Mucosa of descending colon (tissue), 3 donors: ENCODE results near the gene COMMD2. TPM values are rescaled to one million over a fixed set of nuclear protein-coding genes. Genes with fewer than 3 reads are reported as not detected.

Source experiments
- ATAC-seq: fragments of 200-7000 bp; cut with Tn5 transposase; one replicate; pipeline ENCODE4 v1.9.1; 2020; ENCODE audit warnings: mild to moderate bottlenecking, moderate library complexity
- DNase-seq, 3 donors: peaks; one replicate each; pipeline ENCODE4 v3.0.0-alpha.2; 2020
- H3K36me3 ChIP-seq: fragments of 200-600 bp; one replicate; pipeline ENCODE4 v1.8.0; 2021; ENCODE audit warnings: low read depth, mild to moderate bottlenecking
- H3K4me1 ChIP-seq: fragments of 200-600 bp; one replicate; pipeline ENCODE4 v1.8.0; 2021; ENCODE audit warnings: low read depth, mild to moderate bottlenecking
- H3K4me3 ChIP-seq: fragments of 200-600 bp; one replicate; pipeline ENCODE4 v1.8.0; 2021; ENCODE audit warnings: mild to moderate bottlenecking
- H3K9me3 ChIP-seq: fragments of 200-600 bp; one replicate; pipeline ENCODE4 v1.8.0; 2021; ENCODE audit warnings: mild to moderate bottlenecking
- intact Hi-C, 2 donors: fragments of 100-400 bp; cut with DNase I in 1 of 2; cut with micrococcal nuclease in 1 of 2; formaldehyde crosslinking; loops; one replicate each; pipeline versions ENCODE4 v1.11.0 to v1.11.1; 2022; cut with DNase I, micrococcal nuclease
- total RNA-seq, 3 donors: library from RNA; stranded (reverse); fragmentation: NEBNext Ultra II Directional in 2 of 3; extraction: Animal tissue kit (Norgen Biotek cat#: 25700) in 2 of 3; gene quantifications; one replicate each; pipeline versions ENCODE4 v1.2.1 to v1.2.4, GENCODE V29; 2021 to 2023
- TF ChIP-seq, protein P1 (sequence below): fragments of 200-600 bp; IDR thresholded peaks from one replicate; pipeline ENCODE4 v1.8.0; 2022; ENCODE audit warnings: antibody characterized with exemption, mild to moderate bottlenecking
- donor health status: DM: no; HTN: no; CAD: no; lungs with moderate emphysema.
- donor health status: DM: no; HTN: no; CAD: no.
- donor health status: DM: no; HTN: yes; CAD: no.

Gene COMMD2
- total RNA-seq, 3 donors from 2014 or later: 19.7 to 26.9 (median 25.4) TPM

DNA sequence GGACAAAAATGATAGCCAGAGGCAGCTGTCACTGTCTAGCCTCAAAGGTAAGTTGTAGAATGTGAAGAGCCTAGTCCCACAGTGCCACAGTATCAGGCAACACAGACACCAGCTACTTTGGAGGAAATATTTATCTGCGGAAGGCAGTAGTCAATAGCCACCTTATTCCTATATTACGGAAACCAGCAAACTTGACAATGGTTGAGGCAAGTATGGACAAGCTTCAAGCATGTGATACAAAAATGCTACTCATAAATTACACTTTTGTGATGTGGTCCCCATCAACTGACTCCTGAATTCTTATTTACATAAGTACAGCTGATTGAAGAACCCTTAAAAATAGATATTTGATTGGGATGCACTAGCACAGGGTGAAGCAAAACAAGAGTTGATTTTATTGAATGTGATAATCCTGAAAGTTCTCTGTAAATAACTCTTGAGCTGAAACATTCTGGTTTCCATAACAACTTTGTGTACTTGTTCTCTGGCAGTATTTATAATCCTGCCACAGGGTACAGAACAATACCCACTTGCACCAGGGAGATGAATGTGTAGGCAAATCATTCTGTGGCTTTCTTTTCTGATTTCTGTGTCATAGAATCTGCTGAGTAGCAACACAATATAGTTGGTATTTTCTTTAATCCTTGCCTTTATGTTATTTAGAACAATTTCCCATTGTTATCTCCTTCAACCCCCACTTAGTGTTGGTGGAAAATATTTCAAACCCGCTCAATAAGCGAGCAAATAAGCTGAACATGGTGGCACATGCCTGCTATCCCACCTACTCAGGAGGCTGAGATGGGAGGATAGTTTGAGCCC is 40.4 kb upstream of the COMMD2 start, which contains the start of gene ANKUB1:
Gene ANKUB1 (minus strand): TSS at position 103 of the 819 bp plus-strand sequence. CDS start 188 bp downstream, outside the sequence.
- H3K9me3 ChIP-seq: no peaks in the 10 kb centered on the region
- no peaks in the 10 kb centered on the region for H3K4me1 ChIP-seq
- no peak for ATAC-seq
- no peak within 1 kb of the TSS for H3K4me3 ChIP-seq
- DNase-seq: no peak
- H3K36me3 ChIP-seq: no peaks in the 10 kb centered on the region
- intact Hi-C loops: no loop called here
- TF ChIP-seq, protein P1, sequence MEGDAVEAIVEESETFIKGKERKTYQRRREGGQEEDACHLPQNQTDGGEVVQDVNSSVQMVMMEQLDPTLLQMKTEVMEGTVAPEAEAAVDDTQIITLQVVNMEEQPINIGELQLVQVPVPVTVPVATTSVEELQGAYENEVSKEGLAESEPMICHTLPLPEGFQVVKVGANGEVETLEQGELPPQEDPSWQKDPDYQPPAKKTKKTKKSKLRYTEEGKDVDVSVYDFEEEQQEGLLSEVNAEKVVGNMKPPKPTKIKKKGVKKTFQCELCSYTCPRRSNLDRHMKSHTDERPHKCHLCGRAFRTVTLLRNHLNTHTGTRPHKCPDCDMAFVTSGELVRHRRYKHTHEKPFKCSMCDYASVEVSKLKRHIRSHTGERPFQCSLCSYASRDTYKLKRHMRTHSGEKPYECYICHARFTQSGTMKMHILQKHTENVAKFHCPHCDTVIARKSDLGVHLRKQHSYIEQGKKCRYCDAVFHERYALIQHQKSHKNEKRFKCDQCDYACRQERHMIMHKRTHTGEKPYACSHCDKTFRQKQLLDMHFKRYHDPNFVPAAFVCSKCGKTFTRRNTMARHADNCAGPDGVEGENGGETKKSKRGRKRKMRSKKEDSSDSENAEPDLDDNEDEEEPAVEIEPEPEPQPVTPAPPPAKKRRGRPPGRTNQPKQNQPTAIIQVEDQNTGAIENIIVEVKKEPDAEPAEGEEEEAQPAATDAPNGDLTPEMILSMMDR: no peak

DNA sequence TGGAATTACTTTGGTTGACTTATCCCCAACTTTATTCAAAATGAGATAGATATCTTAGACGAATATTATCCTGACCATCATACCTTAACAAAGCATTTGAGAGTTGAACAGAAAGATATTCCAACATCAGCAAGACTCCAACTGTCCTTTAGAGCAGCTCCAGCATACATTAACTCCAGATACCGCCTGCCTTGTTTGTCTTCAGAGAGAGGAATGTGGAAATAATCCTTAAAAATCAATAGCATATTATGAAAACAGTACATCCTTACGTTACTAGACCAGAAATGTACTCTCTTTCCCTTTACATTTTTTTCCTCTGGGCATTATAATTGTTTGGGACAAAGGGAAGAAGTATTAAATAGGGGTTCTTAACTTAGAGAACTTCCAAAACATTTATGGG is 38.4 kb upstream of the COMMD2 start:
- H3K9me3 ChIP-seq: no peaks in the 10 kb centered on the region
- DNase-seq: no peak
- no peaks in the 10 kb centered on the region for H3K36me3 ChIP-seq
- intact Hi-C loops: no loop called here
- no peaks in the 10 kb centered on the region for H3K4me1 ChIP-seq
- H3K4me3 ChIP-seq: no peak overlapping the region
- ATAC-seq: no peak
- TF ChIP-seq, protein P1: no peak

DNA sequence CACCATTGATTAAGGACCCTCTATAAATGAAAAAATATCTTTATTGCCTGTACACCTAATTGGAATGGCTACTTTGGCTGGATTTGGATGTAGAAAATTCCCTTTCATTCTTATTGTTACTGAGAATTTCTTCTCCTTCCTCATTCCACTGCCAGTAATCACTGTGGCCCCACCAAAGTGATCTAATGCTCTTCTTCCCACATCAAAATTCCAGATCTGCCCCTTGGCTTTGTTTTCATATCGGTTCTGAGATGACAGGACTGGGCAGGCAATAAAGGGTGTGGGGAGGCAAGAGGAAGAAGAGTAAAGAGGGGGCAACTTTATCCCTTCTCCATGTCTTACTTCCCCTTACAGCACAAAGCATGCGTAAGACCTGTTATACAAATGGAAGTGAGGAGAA is 38.0 kb upstream of the COMMD2 start:
- ATAC-seq: no peak
- Histone ChIP-seq H3K4me3 (no peak overlapping the region), H3K9me3 (no peaks in the 10 kb centered on the region), H3K36me3 (no peaks in the 10 kb centered on the region), H3K4me1 (no peaks in the 10 kb centered on the region)
- TF ChIP-seq, protein P1: no peak
- DNase-seq: no peak
- intact Hi-C loops: no loop called here

DNA sequence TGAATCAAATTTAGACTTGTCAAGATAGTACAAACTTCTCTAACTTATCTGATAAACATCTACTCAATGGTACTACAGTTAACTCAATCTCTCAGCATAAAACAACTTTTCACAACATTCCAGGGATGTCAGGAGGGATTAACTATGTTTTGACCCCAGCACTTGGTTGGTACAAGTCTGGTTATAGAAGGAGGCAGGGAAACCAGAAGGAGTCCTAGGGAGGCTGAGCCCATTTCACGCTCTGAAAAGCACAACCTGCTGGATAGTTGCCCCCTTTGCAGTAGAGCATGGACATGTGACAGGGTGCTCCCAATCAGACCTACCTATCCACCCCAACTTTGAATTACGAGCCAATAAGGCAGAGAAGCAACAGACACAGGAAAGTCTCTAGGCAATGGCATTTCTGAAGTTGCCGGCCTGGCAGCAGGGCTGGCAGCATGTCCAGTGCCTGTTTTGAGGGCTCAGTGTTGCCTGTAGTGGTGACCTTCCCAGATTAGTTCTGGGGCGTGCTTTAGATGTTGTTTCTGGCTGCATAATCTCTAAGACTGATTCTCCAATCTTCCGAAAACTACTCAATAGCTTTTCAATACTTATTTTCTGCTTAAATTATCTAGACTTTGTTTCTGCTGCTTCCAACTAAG is 31.9 kb upstream of the COMMD2 start:
- H3K36me3 ChIP-seq: no peaks in the 10 kb centered on the region

DNA sequence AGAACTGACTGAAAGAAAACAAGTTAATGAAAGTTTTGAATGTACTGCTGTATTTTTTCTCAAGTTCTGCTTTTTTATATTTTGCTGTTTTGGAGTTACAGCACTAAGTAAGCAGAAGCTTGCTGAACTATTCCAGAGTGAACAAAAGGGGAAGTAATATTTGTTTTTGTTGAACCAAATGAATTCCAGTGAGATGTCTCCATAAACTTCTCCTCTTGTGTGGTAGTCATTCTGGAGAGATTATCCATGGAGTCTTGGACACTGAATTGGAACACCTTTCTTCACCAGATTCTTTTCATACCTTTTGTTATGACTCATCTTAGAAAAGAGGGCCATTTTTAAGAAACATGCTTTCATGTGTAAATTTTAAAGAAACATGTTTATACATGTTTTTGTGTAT is 31.3 kb upstream of the COMMD2 start:
- no peak for ATAC-seq
- no peaks in the 10 kb centered on the region for H3K4me1 ChIP-seq
- TF ChIP-seq, protein P1: no peak
- no peaks in the 10 kb centered on the region for H3K36me3 ChIP-seq
- no peak overlapping the region for H3K4me3 ChIP-seq
- no peaks in the 10 kb centered on the region for H3K9me3 ChIP-seq
- DNase-seq: no peak
- intact Hi-C loops: no loop called here

More for the DNA sequence above, 31.9 kb upstream of the COMMD2 start:
- intact Hi-C loops: no loop called here
- DNase-seq (no peak), ATAC-seq (no peak)
- H3K4me3 ChIP-seq: no peak overlapping the region
- no peaks in the 10 kb centered on the region for H3K4me1 ChIP-seq
- H3K9me3 ChIP-seq: no peaks in the 10 kb centered on the region
- TF ChIP-seq, protein P1: no peak
